ENCODE results near the gene AUTS2.
A peak's percentile ranks its signal among the peaks of the same experiment; 100 is the strongest.

DNA sequence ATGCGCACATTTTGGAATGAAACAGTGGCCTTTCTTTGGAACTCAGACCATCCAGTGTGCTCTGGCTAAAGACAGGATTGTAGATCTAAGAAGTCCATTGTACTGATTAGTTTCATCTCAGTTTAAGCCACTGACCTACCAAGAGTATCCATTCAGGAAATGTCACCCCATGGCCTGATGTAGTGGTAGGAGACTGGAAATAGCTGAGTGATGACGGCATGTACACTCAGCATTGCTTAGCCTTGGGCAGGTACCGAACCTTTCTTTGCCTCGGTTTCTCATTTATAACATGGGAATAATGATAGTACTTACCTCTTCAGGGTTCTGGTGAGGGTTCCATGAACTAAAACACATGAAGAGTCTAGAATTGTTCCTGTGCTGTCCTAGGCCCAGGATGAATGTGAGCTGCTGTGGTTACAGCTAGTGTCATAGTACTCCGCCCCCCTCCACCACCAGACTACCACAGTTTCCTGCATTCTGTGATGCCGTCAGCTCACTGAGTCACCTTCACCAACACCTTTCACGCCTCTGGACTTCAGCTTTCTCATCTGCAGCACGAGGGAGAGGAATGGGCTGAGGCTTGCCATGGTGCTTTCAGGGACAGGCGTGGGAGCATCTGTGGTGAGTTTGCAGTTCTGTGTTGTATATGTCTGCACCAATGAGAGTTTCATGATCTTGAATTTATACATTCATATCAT, 1049.7 kb downstream of the AUTS2 start:
- peak in 1 of 3 donors; percentile 65 for TF ChIP-seq POLR2AphosphoS5 (IDR thresholded peaks at IDR 0.05)
- TF ChIP-seq, protein P1, sequence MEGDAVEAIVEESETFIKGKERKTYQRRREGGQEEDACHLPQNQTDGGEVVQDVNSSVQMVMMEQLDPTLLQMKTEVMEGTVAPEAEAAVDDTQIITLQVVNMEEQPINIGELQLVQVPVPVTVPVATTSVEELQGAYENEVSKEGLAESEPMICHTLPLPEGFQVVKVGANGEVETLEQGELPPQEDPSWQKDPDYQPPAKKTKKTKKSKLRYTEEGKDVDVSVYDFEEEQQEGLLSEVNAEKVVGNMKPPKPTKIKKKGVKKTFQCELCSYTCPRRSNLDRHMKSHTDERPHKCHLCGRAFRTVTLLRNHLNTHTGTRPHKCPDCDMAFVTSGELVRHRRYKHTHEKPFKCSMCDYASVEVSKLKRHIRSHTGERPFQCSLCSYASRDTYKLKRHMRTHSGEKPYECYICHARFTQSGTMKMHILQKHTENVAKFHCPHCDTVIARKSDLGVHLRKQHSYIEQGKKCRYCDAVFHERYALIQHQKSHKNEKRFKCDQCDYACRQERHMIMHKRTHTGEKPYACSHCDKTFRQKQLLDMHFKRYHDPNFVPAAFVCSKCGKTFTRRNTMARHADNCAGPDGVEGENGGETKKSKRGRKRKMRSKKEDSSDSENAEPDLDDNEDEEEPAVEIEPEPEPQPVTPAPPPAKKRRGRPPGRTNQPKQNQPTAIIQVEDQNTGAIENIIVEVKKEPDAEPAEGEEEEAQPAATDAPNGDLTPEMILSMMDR (IDR thresholded peaks at IDR 0.05 in 8 of 11, conservative IDR thresholded peaks at IDR 0.05 in 3 of 11) = no peak

All from spleen (tissue), 7 donors.